Epithelial cell of esophagus (primary cell): ENCODE data around the gene ANTKMT.

Experiments used
- DNase-seq: peaks from one replicate; pipeline ENCODE4 v3.0.0; 2010; ENCODE audit warnings: low read depth
- H3K4me3 ChIP-seq: 2 replicates; pipeline ENCODE4 v1.5.1; 2011; ENCODE audit warnings: mild to moderate bottlenecking, low read length, control low read depth
- CTCF ChIP-seq: IDR thresholded peaks from 2 replicates; pipeline ENCODE4 v1.5.1; 2011; ENCODE audit warnings: low read depth, mild to moderate bottlenecking, low read length, control low read depth, inconsistent platforms; ENCODE audit not compliant: insufficient read depth; ENCODE audit errors: missing control alignments

The ANTKMT gene

GRCh38 chr16:704047-704446 is 16.9 kb upstream of the ANTKMT start:
- no peak for TF ChIP-seq CTCF
- H3K4me3 ChIP-seq, result no peak overlapping the region
- no peak for DNase-seq

- no peak for DNase-seq
- H3K4me3 ChIP-seq, result peak overlapping the region; percentile 21
- TF ChIP-seq CTCF, result no peak
These were observed 16.2 kb upstream of the ANTKMT start for GRCh38 chr16:704552-705380.

- no peak for TF ChIP-seq CTCF
- H3K4me3 ChIP-seq, result peak within 1 kb of the TSS; percentile 21
- peak; percentile 60 for DNase-seq
These were observed 15.3 kb upstream of the ANTKMT start, which contains the start of gene FBXL16 for GRCh38 chr16:705431-706188. Gene FBXL16, minus strand, starts transcription at chr16:705801. Its CDS starts 8,396 bp downstream, at chr16:697405.

- no peak for DNase-seq
- H3K4me3 ChIP-seq, result no peak overlapping the region
- TF ChIP-seq CTCF, result no peak
These were observed 14.5 kb upstream of the ANTKMT start for GRCh38 chr16:706189-707061.

GRCh38 chr16:707062-707538 is 13.8 kb upstream of the ANTKMT start:
- no peak for DNase-seq
- no peak overlapping the region for H3K4me3 ChIP-seq
- no peak for TF ChIP-seq CTCF

- H3K4me3 ChIP-seq, result no peak overlapping the region
- no peak for TF ChIP-seq CTCF
- no peak for DNase-seq
These were observed 12.9 kb upstream of the ANTKMT start for GRCh38 chr16:708019-708418.
